Occipital lobe (tissue), 3 donors: ENCODE measurements around the gene CYLC2. TPM values are rescaled to one million over a fixed set of nuclear protein-coding genes. Genes with fewer than 3 reads are reported as not detected.

Source experiments
- DNase-seq: peaks from one replicate; lab custom pipeline; 2025; lab: John Stamatoyannopoulos, UW
- small RNA-seq: library from RNA; depleted of rRNA; stranded (forward); fragments of <200 nt; gene quantifications from one replicate; pipeline ENCODE3, GENCODE V24; 2014
- total RNA-seq: library from RNA; depleted of rRNA; stranded (reverse); fragments of >200 nt; gene quantifications from one replicate; pipeline ENCODE4 v1.2.3, GENCODE V29; 2014

Gene CYLC2
- not detected for total RNA-seq

GRCh38 chr9:102995033-102995432 is at the start of gene CYLC2:
CYLC2 (plus strand) TSS chr9:102995333; CDS start chr9:102995381, 48 bp downstream.
- no peak for DNase-seq

GRCh38 chr9:102950346-102950745 is 44.8 kb upstream of the CYLC2 start:
- DNase-seq: no peak

- DNase-seq: no peak
Measured at GRCh38 chr9:102966999-102967398, 28.1 kb upstream of the CYLC2 start.

GRCh38 chr9:102967979-102968378 is 27.2 kb upstream of the CYLC2 start:
- no peak for DNase-seq

- no peak for DNase-seq
Measured at GRCh38 chr9:102972780-102973179, 22.4 kb upstream of the CYLC2 start.

- no peak for DNase-seq
Measured at GRCh38 chr9:102974530-102974929, 20.6 kb upstream of the CYLC2 start.

- no peak for DNase-seq
Measured at GRCh38 chr9:102975251-102975650, 19.9 kb upstream of the CYLC2 start.

GRCh38 chr9:102985162-102985895 is 9.8 kb upstream of the CYLC2 start:
- DNase-seq: no peak

GRCh38 chr9:102986425-102986824 is 8.7 kb upstream of the CYLC2 start:
- DNase-seq: no peak

GRCh38 chr9:103003689-103004088 is 8.6 kb downstream of the CYLC2 start:
- no peak for DNase-seq

GRCh38 chr9:103014242-103014641 is 19.1 kb downstream of the CYLC2 start:
- no peak for DNase-seq

GRCh38 chr9:103025796-103026195 is 30.7 kb downstream of the CYLC2 start:
- DNase-seq: no peak

- peak; percentile 72 for DNase-seq
Measured at GRCh38 chr9:103037508-103038477, 42.7 kb downstream of the CYLC2 start.

- DNase-seq: no peak
Measured at GRCh38 chr9:103041961-103042360, 46.8 kb downstream of the CYLC2 start.

Small RNA genes lying within 50 kb of the gene (small RNA-seq; reads per million reads assigned to genes)
- gene AL589823.1: not detected
